Testis (tissue), 2 donors: ENCODE measurements around the gene TMEM91.

Source experiments
- POLR2A ChIP-seq: fragments of 450-650 bp; IDR thresholded peaks from one replicate; pipeline ENCODE4 v1.6.1; 2017; ENCODE audit warnings: antibody characterized with exemption, mild to moderate bottlenecking, moderate library complexity
- TF ChIP-seq, protein P1 (sequence below), 3 experiments: fragments of 450-650 bp in 2 of 3; fragments of 200-600 bp in 1 of 3; sonication (generic) in 1 of 3; IDR thresholded peaks; one replicate each; pipeline ENCODE4 v1.5.1; 2016 to 2019; ENCODE audit warnings: antibody characterized with exemption in 3 of 3, mild to moderate bottlenecking in 2 of 3, moderate library complexity in 1 of 3

DNA sequence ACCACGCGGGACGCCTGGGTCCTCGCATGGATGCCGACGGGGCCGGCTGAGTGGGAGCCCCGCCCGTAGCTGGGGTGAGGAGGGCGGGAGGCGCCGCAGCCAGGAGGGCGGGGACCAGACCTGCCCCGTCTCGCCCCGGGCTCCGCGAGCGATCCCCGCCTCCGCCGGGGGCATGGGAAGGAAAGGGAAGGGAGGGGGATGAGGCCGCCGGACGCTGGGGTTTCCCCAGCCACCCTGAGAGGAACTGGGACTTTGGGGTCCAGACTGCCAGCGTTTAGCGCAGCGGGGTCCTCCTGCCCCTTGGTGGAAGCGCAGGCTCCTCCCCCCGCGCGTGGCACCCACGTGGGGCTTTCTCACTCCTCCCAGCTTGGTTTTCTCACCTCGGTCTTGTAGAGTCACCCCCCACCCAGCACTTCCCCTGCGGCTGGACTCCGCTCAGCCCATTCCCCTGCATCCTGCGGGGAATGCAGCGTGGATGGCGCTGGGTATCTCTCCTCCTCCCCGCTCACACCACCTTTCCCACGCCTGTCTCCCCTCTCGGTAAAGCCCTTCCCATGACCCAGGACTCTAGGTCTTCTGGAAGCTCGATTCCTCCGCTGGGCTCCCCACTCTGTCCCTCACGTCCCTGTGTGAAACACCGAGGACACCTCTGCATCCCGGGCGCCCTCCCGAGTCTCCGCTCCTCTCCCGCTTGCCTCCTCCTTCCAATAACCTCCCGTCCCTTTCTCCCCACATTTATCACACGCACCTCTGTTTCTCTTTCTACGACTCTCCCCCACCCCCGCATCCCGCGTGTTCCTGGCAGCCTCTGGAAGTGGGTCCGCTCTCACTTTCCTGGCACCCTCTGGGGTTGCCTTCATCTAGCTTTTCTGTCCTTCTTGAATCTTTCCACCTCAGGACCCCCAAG lies 24.7 kb upstream of the TMEM91 start:
- TF ChIP-seq, protein P1, sequence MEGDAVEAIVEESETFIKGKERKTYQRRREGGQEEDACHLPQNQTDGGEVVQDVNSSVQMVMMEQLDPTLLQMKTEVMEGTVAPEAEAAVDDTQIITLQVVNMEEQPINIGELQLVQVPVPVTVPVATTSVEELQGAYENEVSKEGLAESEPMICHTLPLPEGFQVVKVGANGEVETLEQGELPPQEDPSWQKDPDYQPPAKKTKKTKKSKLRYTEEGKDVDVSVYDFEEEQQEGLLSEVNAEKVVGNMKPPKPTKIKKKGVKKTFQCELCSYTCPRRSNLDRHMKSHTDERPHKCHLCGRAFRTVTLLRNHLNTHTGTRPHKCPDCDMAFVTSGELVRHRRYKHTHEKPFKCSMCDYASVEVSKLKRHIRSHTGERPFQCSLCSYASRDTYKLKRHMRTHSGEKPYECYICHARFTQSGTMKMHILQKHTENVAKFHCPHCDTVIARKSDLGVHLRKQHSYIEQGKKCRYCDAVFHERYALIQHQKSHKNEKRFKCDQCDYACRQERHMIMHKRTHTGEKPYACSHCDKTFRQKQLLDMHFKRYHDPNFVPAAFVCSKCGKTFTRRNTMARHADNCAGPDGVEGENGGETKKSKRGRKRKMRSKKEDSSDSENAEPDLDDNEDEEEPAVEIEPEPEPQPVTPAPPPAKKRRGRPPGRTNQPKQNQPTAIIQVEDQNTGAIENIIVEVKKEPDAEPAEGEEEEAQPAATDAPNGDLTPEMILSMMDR (IDR thresholded peaks at IDR 0.05): no peak
- no peak for TF ChIP-seq POLR2A
